ENCODE data around the gene DEFB125.
A peak's percentile ranks its signal among the peaks of the same experiment; 100 is the strongest.
"Not testable (repeated sequence)": the region's sequence is repeated elsewhere in the genome, so short reads cannot be mapped to it uniquely, and the experiment has no call there.

The DEFB125 gene, protein sequence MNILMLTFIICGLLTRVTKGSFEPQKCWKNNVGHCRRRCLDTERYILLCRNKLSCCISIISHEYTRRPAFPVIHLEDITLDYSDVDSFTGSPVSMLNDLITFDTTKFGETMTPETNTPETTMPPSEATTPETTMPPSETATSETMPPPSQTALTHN

GRCh38 chr20:87401-87800 lies at the start of gene DEFB125:
TSS of gene DEFB125 (plus strand) at chr20:87672. CDS start at chr20:87710, 38 bp downstream.
- DNase-seq: no peak

GRCh38 chr20:60035-60918 lies 27.2 kb upstream of the DEFB125 start:
- no peak for DNase-seq

- no peak for DNase-seq
Observed at GRCh38 chr20:61230-61629, 26.2 kb upstream of the DEFB125 start.

GRCh38 chr20:61757-62156 lies 25.7 kb upstream of the DEFB125 start:
- no peak for DNase-seq

- DNase-seq: no peak
Observed at GRCh38 chr20:62487-62886, 25.0 kb upstream of the DEFB125 start.

DNA sequence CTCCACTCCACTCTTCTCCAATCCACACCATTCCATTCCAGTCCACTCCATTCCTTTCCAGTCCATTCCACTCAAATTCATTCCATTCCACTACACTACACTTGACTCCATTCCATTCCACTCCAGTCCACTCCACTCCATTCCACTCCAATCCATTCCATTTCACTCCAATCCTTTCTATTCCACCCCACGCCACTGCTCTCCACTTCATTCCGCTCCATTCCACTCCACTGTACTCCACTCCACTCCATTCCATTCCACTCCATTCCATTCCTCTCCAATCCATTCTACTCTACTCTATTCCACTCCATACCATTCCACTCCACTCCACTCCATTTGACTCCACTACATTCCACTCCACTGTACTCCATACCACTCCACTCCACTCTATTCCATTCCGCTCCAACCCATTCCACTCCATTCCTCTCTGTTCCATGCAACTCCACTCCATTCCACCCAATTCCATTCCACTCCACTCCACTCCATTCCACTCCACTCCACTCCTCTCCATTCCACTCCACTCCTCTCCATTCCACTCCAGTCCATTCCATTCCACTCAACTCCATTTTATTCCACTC lies 23.4 kb upstream of the DEFB125 start:
- DNase-seq: no peak

GRCh38 chr20:64766-65322 lies 22.6 kb upstream of the DEFB125 start:
- no peak for DNase-seq

DNA sequence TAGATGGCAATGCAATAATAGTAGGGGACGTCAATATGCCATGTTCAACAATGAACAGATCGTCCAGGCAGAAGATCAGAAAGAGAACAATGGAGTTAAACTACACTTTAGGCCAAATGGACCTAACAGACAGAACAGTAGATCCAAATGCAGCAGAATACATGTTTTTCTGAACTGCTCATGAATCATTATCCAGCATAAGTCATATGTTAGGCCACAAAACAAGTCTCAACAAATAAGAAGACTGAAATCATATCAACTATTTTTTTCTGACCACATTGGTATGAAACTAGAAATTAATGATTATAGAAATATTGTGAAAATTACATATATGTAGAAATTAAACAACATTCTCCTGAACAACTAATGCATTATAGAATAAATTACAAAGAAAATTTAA lies 10.2 kb upstream of the DEFB125 start:
- DNase-seq: no peak

DNA sequence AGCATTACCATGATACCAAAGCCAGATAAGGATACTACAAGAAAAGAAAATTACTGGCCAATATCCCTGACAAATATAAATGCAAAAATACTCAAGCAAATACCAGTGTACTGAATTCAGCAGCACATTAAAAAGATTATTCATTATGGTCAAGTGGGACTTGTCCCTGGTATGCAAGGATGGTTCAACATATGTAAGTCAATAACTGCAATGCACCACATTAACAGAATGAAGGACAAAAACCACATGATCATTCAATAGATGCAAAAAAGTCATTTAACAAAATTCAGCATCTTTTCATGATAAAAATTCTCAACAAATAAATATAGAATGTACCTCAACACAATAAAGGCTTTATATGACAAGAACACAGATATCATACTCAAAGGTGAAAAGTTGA lies 9.1 kb upstream of the DEFB125 start:
- DNase-seq: no peak

GRCh38 chr20:79565-79964 lies 7.9 kb upstream of the DEFB125 start:
- no peak for DNase-seq

DNA sequence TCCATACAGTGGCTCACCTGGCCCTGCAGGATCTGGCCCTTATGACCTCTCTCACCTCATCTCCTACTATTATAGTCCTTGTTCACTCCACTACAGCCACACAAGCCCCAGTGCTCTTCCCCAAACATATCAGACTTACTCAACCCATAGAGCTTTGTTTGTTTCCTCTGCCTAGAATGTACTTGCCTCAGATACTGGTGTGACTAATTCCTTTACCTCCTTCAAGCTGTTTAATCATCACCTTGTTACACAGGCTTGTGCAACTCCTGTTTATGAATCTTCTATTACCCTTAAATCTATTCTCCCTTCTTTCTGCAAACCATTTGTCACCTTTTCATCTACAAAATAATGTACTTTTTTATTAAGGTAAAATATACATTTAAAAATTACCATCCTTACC lies 3.2 kb downstream of the DEFB125 start:
- no peak for DNase-seq

DNA sequence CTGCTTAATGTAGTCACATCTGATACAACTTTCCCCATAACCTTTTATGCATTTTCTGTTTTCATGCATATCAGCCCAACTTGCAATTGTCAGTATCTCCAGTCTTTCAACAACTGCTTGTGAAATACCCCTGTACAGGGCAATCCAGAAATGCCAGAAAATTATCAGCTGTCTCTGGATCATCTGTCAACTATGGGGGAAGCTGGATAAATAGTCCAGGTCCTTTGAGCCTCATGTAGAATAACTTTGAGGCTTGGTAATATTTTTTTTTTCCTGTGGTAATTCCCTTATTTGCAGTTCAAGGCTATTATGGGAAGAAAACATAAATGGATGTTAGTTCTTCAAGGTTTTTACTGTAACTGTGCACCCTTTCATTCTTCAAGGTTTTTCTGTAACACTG lies 6.2 kb downstream of the DEFB125 start:
- DNase-seq: no peak

- no peak for DNase-seq
Observed at GRCh38 chr20:95215-95614, 7.7 kb downstream of the DEFB125 start.

- not testable (repeated sequence) for DNase-seq
Observed at GRCh38 chr20:97691-98090, 10.2 kb downstream of the DEFB125 start.

DNA sequence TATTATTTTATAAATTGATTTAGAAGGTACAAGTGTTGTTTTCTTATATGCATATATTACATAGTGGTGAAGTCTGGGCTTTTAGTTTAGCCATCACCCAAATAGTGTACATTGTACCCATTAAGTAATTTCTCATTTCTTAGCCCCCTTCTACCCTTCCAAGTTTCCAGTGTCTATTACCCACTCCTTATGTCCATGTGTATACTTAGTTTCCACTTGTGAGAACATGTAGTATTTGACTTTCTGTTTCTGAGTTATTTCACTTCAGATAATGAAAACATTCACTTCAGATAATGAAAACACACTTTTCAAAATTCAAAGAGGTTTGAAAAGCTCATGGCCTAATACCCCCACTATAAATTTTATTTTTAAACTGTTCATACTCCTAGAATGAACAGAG lies 14.5 kb downstream of the DEFB125 start:
- DNase-seq: no peak

DNA sequence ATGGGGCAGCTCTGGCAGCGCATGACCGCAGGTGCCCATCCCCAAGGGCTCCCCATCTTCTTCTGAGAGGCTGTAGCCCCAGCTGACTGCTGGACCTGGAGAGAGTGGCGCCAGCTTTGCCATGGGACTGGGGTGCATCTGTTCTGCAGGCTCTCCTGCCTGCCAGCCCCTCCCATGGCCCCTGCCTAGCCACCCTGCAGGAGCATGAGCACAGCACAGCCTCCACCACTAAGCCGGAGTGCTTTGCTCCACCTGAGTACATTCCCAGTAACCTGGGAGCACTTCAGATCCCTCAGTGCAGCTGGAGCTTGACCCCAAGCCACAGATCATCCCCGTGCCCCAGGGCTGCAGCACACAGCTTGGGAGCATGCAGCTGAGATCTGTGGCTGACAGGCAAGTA lies 16.0 kb downstream of the DEFB125 start:
- DNase-seq: no peak

DNA sequence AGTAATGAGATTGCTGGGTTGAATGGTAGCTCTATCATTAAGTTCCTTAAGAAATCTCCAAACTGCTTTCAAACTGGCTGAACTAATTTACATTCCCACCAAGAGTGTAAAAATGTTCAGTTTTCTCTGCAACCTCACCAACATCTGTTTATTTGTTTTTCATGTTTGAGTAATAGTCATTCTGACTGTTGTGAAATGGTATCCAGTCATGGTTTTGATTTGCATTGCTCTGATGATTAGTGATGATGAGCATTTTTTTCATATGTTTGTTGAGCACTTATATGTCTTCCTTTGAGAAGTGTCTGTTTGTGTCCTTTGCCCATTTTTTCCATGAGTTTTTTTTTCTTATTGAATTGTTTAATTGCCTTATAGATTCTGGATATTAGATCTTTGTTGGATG lies 24.9 kb downstream of the DEFB125 start:
- no peak for DNase-seq

GRCh38 chr20:117518-117917 lies 30.0 kb downstream of the DEFB125 start:
- DNase-seq: no peak

DNA sequence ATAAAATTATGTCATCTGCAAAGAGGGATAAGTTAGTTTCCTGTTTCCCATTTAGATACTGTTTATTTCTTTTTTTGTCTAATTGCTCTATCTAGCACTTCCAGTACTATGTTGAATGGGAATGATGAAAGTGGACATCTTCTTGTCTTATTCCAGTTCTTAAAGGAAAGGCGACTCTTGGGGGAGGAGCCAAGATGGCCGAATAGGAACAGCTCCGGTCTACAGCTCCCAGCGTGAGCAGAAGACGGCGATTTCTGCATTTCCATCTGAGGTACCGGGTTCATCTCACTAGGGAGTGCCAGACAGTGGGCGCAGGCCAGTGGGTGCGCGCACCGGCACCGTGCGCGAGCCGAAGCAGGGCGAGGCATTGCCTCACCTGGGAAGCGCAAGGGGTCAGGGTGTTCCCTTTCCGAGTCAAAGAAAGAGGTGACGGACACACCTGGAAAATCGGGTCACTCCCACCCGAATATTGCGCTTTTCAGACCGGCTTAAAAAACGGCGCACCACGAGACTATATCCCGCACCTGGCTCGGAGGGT lies 42.4 kb downstream of the DEFB125 start:
- not testable (repeated sequence) for DNase-seq

DNA sequence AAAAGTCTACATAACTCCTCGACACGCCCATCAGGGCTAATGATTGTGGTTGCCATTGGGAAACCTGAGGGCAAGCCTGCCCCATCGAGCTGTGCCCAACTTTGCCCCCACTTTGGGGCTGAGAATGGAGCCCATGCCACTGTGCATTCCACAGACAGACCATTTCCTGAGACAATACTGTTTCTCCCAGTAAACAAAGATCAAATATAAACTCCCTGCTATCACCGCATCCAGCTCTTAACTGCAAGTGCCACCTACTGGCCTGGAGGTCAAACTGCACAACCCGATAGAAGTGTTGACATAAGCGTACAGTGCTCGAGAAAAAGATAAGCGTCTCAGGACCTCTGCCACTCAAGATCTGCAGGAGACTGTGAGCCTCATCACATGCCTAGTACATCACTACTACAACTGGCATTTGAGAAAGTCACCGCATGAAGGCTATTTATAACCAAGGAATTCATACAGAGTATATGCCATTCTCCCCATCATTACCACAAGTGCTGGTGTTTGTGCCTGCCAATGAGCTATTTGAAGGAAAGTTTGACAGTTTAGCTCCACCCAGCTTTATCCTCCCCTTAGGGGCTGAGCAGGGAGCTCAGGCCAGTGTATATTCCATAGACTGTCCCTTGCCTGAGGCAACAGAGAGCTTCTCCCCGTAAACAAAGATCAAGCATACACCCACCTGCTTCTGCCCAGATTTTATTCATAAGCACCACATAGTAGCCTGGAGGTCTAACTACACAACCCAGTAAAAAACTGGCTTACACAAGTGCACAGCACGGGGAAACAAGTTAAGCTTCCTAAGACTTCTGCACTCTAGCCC lies 50.4 kb downstream of the DEFB125 start:
- peak; percentile 95 for DNase-seq

DNA sequence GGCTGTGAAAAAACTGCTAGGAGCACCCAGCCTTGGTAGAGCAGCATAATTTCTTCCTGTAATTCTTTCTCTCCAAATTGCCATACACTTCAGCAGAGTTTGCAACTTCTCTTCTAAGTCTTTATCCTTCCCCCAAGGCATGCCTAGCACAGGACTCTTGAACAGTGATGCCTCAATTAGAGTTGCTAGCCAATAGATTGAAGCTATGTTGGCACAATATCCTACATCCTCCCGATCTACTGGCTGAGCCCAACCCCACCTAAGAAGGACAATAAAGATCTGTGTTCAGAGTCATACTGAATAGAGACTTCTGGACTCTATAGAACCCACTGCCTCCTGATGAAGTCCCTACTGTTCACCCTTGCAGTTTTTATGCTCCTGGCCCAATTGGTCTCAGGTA lies 54.8 kb downstream of the DEFB125 start, which contains the start of gene DEFB126:
DEFB126 (plus strand) TSS at position 301 of the 400 bp plus-strand sequence; CDS start at position 340, 39 bp downstream.
- DNase-seq: no peak

DNA sequence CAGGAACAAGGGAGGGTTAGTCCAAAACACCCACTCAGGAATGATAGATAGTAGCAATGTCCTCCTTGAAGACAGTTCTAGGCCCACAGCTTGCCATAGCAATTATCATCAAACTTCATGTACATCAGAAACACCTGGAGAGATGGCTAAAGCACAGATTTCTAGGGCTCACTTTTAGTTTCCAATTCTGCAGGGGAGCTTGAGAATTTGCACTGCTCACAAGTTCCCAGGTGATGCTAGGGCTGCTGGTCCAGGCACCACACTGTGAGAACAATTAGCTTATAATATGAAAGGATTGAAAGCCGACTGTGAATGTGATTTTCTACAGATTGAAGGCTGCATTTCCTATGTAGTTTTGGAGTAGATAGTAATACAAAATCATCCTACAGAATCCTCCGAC lies 58.4 kb downstream of the DEFB125 start:
- no peak for DNase-seq

All from OCI-M1 (cell line).